C4-2B (cell line): ENCODE data around the gene MAP2K2.
"Not testable (repeated sequence)": the region's sequence is repeated elsewhere in the genome, so short reads cannot be mapped to it uniquely, and the experiment has no call there.

Experiments used
- H3K27ac ChIP-seq: fragments of 450-650 bp; 2 replicates; pipeline ENCODE4 v1.5.1; 2017
- CTCF ChIP-seq: fragments of 450-650 bp; conservative IDR thresholded peaks from 2 replicates; pipeline ENCODE4 v1.5.1; 2017; ENCODE audit warnings: mild to moderate bottlenecking
- ZFX ChIP-seq: fragments of 450-650 bp; IDR thresholded peaks from 2 replicates; pipeline ENCODE4 v1.6.1; 2017

MAP2K2 gene

GRCh38 chr19:4139614-4140236 lies 15.8 kb upstream of the MAP2K2 start:
- TF ChIP-seq CTCF: peak; percentile 89
- no peak for TF ChIP-seq ZFX
- H3K27ac ChIP-seq: no peak overlapping the region

- no peak for TF ChIP-seq CTCF
- no peak for TF ChIP-seq ZFX
- no peak overlapping the region for H3K27ac ChIP-seq
These were observed 14.5 kb upstream of the MAP2K2 start for GRCh38 chr19:4138445-4138844.

GRCh38 chr19:4136680-4137088 lies 12.8 kb upstream of the MAP2K2 start:
- no peak for TF ChIP-seq ZFX
- H3K27ac ChIP-seq: no peak overlapping the region

- not testable (repeated sequence) for H3K27ac ChIP-seq
These were observed 11.5 kb upstream of the MAP2K2 start for GRCh38 chr19:4135386-4135785.

- H3K27ac ChIP-seq: no peak overlapping the region
- TF ChIP-seq ZFX: no peak
- TF ChIP-seq CTCF: no peak
These were observed 10.4 kb upstream of the MAP2K2 start for GRCh38 chr19:4134351-4134750.

GRCh38 chr19:4130744-4131438 lies 7.0 kb upstream of the MAP2K2 start:
- no peak overlapping the region for H3K27ac ChIP-seq
- TF ChIP-seq CTCF (no peak), ZFX (no peak)

GRCh38 chr19:4129050-4129449 lies 5.1 kb upstream of the MAP2K2 start:
- H3K27ac ChIP-seq: not testable (repeated sequence)

GRCh38 chr19:4127322-4127721 lies 3.4 kb upstream of the MAP2K2 start:
- not testable (repeated sequence) for H3K27ac ChIP-seq

- TF ChIP-seq CTCF (no peak), ZFX (no peak)
- peak overlapping the region; percentile 87 for H3K27ac ChIP-seq
These were observed 716 bp upstream of the MAP2K2 start for GRCh38 chr19:4124638-4125037.
